ENCODE results near the gene COP1.
"Not testable (repeated sequence)": the region's sequence is repeated elsewhere in the genome, so short reads cannot be mapped to it uniquely, and the experiment has no call there.

COP1 gene

DNA sequence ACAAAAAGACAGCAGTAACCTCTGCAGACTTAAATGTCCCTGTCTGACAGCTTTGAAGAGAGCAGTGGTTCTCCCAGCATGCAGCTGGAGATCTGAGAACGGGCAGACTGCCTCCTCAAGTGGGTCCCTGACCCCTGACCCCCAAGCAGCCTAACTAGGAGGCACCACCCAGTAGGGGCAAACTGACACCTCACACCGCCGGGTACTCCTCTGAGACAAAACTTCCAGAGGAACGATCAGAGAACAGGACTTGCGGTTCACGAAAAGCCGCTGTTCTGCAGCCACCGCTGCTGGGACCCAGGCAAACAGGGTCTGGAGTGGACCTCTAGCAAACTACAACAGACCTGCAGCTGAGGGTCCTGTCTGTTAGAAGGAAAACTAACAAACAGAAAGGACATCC is 214.3 kb downstream of the COP1 start:
- H3K27me3 ChIP-seq (ENCODE audit: insufficient read depth, low read depth); H3K4me3 ChIP-seq (IDR thresholded peaks at IDR 0.05; ENCODE audit: insufficient read depth, low read depth, low read length); H3K9ac ChIP-seq; H3K27ac ChIP-seq; H3K4me1 ChIP-seq (ENCODE audit: low read depth, poor library complexity, severe bottlenecking); H2AFZ ChIP-seq (ENCODE audit: low read depth); H4K20me1 ChIP-seq (ENCODE audit: insufficient read depth); H3K4me2 ChIP-seq; H3K79me2 ChIP-seq (ENCODE audit: insufficient read depth, low read depth); H3K36me3 ChIP-seq (ENCODE audit: insufficient read depth): not testable (repeated sequence)

DNA sequence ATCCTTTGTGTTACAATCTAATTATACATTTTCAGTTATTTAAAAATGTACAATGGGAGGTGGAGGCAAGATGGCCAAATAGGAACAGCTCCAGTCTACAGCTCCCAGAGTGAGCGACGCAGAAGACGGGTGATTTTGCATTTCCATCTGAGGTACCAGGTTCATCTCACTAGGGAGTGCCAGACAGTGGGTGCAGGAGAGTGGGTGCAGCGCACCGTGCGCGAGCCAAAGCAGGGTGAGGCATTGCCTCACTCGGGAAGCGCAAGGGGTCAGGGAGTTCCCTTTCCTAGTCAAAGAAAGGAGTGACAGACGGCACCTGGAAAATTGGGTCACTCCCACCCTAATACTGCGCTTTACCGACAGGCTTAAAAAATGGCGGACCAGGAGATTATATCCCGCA is 214.9 kb downstream of the COP1 start:
- not testable (repeated sequence) for H4K20me1 ChIP-seq (ENCODE audit: insufficient read depth); H3K9ac ChIP-seq; H3K4me2 ChIP-seq; H3K27ac ChIP-seq; H3K27me3 ChIP-seq (ENCODE audit: insufficient read depth, low read depth); H3K4me1 ChIP-seq (ENCODE audit: low read depth, poor library complexity, severe bottlenecking); H3K79me2 ChIP-seq (ENCODE audit: insufficient read depth, low read depth); H2AFZ ChIP-seq (ENCODE audit: low read depth); H3K36me3 ChIP-seq (ENCODE audit: insufficient read depth); H3K4me3 ChIP-seq (IDR thresholded peaks at IDR 0.05; ENCODE audit: insufficient read depth, low read depth, low read length)

DNA sequence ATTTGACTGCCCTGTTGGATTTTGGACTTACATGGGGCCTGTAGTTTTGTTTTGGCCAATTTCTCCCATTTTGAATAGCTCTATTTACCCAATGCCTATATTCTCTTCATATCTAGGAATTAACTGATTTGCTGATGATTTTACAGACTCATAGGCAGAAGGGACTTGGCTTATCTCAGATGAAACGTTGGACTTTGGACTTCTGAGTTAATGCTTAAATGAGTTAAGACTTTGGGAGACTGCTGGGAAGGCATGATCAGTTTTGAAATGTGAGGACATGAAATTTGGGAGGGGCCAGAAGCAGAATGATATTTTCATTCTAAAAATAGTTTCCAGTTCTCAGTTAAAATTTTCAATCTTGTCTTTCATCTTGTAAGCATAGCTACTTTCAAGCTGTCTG is 222.3 kb downstream of the COP1 start:
- H3K27ac ChIP-seq, result no peak overlapping the region
- H3K27me3 ChIP-seq (ENCODE audit: insufficient read depth, low read depth), result no peaks in the 10 kb centered on the region
- H4K20me1 ChIP-seq (ENCODE audit: insufficient read depth), result no peaks in the 10 kb centered on the region
- no peaks in the 10 kb centered on the region for H3K79me2 ChIP-seq (ENCODE audit: insufficient read depth, low read depth)
- no peak overlapping the region for H3K4me2 ChIP-seq
- no peak overlapping the region for H2AFZ ChIP-seq (ENCODE audit: low read depth)
- H3K9ac ChIP-seq, result no peak overlapping the region
- 0 out of 2 replicates have a peak, but pooled peaks cover 3% of the 10 kb centered on the region for H3K36me3 ChIP-seq (ENCODE audit: insufficient read depth)
- TF ChIP-seq, protein P1, sequence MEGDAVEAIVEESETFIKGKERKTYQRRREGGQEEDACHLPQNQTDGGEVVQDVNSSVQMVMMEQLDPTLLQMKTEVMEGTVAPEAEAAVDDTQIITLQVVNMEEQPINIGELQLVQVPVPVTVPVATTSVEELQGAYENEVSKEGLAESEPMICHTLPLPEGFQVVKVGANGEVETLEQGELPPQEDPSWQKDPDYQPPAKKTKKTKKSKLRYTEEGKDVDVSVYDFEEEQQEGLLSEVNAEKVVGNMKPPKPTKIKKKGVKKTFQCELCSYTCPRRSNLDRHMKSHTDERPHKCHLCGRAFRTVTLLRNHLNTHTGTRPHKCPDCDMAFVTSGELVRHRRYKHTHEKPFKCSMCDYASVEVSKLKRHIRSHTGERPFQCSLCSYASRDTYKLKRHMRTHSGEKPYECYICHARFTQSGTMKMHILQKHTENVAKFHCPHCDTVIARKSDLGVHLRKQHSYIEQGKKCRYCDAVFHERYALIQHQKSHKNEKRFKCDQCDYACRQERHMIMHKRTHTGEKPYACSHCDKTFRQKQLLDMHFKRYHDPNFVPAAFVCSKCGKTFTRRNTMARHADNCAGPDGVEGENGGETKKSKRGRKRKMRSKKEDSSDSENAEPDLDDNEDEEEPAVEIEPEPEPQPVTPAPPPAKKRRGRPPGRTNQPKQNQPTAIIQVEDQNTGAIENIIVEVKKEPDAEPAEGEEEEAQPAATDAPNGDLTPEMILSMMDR (conservative IDR thresholded peaks at IDR 0.05; ENCODE audit: low read depth, low read length), result no peak
- H3K4me1 ChIP-seq (ENCODE audit: low read depth, poor library complexity, severe bottlenecking), result no peaks in the 10 kb centered on the region
- no peak overlapping the region for H3K4me3 ChIP-seq (IDR thresholded peaks at IDR 0.05; ENCODE audit: insufficient read depth, low read depth, low read length)

DNA sequence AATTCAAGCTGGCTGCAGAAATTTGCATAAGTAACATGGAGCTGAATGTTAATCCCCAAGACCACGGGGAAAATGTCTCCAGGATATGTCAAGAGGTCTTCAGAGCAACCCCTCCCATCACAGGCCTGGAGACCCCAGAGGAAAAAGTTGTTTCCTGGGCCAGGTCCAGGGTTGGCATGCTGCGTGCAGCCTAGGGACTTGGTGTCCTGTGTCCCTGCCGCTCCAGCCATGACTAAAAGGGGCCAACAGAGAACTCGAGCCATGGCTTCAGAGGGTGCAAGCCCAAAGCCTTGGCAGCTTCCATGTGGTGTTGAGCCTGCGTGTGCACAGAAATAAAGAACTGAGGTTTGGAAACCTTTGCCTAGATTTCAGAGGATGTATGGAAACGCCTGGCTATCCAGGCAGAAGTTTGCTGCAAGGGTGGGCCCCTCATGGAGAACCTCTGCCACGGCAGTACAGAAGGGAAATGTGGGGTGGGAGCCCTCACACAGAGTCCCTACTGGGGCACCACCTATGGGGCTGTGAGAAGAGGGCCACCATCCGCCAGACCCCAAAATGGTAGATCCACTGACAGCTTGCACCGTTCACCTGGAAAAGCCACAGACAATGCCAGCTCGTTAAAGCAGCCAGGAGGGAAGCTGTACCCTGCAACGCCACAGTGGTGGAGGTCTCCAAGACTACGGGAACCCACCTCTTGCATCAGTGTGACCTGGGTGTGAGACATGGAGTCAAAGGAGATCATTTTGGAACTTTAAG is 222.9 kb downstream of the COP1 start:
- Histone ChIP-seq H2AFZ (ENCODE audit: low read depth) (no peak overlapping the region), H3K4me2 (no peak overlapping the region), H3K79me2 (ENCODE audit: insufficient read depth, low read depth) (no peaks in the 10 kb centered on the region), H3K4me3 (IDR thresholded peaks at IDR 0.05; ENCODE audit: insufficient read depth, low read depth, low read length) (no peak overlapping the region), H3K27ac (no peak overlapping the region), H3K9ac (no peak overlapping the region), H4K20me1 (ENCODE audit: insufficient read depth) (no peaks in the 10 kb centered on the region), H3K27me3 (ENCODE audit: insufficient read depth, low read depth) (no peaks in the 10 kb centered on the region), H3K4me1 (ENCODE audit: low read depth, poor library complexity, severe bottlenecking) (no peaks in the 10 kb centered on the region), H3K36me3 (ENCODE audit: insufficient read depth) (0 out of 2 replicates have a peak, but pooled peaks cover 3% of the 10 kb centered on the region)
- TF ChIP-seq, protein P1 (conservative IDR thresholded peaks at IDR 0.05; ENCODE audit: low read depth, low read length), result no peak

DNA sequence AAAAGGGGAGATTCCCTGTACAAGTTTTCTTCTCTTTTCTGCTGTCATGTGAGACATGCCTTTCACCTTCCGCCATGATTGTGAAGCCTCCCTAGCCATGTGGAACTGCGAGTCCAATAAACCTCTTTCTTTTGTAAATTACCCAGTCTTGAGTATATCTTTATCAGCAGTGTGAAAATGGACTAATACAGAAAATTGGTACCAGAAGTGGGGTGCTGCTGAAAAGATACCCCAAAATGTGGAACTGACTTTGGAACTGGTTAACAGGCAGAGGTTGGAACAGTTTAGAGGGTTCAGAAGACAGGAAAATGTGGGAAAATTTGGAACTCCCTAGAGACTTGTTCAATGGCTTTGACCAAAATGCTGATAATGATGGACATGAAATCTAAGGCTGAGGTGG is 223.7 kb downstream of the COP1 start:
- H3K27ac ChIP-seq; H3K4me3 ChIP-seq (IDR thresholded peaks at IDR 0.05; ENCODE audit: insufficient read depth, low read depth, low read length); H3K9ac ChIP-seq; H2AFZ ChIP-seq (ENCODE audit: low read depth); H3K27me3 ChIP-seq (ENCODE audit: insufficient read depth, low read depth); H3K4me2 ChIP-seq; H3K4me1 ChIP-seq (ENCODE audit: low read depth, poor library complexity, severe bottlenecking); H3K36me3 ChIP-seq (ENCODE audit: insufficient read depth); H3K79me2 ChIP-seq (ENCODE audit: insufficient read depth, low read depth); H4K20me1 ChIP-seq (ENCODE audit: insufficient read depth): not testable (repeated sequence)

DNA sequence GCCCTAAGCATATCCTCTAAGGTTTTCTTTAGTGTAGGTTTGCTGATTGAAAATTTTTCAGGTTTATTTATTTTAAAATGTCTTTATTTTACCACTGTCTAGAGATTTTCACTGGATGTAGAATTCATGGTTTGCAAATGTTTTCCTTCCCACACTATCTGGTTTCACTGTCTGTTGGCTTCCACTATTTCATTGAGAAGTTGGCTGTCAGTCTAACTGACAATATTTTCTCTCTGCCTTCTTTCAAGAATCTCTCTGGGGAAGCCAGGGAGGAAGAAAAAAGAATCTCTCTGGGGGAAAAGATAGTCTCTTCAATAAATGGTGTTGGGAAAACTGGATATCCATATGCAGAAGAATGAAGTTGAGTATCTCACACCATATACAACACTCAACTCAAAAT is 226.0 kb downstream of the COP1 start:
- H4K20me1 ChIP-seq (ENCODE audit: insufficient read depth), result no peaks in the 10 kb centered on the region
- H3K36me3 ChIP-seq (ENCODE audit: insufficient read depth), result no peaks in the 10 kb centered on the region
- H3K27ac ChIP-seq, result no peak overlapping the region
- no peaks in the 10 kb centered on the region for H3K79me2 ChIP-seq (ENCODE audit: insufficient read depth, low read depth)
- H3K9ac ChIP-seq, result no peak overlapping the region
- no peaks in the 10 kb centered on the region for H3K27me3 ChIP-seq (ENCODE audit: insufficient read depth, low read depth)
- no peaks in the 10 kb centered on the region for H3K4me1 ChIP-seq (ENCODE audit: low read depth, poor library complexity, severe bottlenecking)
- TF ChIP-seq, protein P1 (conservative IDR thresholded peaks at IDR 0.05; ENCODE audit: low read depth, low read length), result no peak
- no peak overlapping the region for H2AFZ ChIP-seq (ENCODE audit: low read depth)
- H3K4me3 ChIP-seq (IDR thresholded peaks at IDR 0.05; ENCODE audit: insufficient read depth, low read depth, low read length), result no peak overlapping the region
- no peak overlapping the region for H3K4me2 ChIP-seq

Measured in KMS-11 (cell line).